HG02798 (cell line): Measurements from ENCODE around the gene IQCE.
"Not testable (repeated sequence)": the region's sequence is repeated elsewhere in the genome, so short reads cannot be mapped to it uniquely, and the experiment has no call there.

Source experiments
- ATAC-seq: cut with Tn5 transposase; IDR thresholded peaks from one replicate; pipeline ENCODE4 v1.9.1; 2021; ENCODE audit warnings: mild to moderate bottlenecking; ENCODE audit not compliant: unreplicated experiment, poor library complexity

IQCE gene

DNA sequence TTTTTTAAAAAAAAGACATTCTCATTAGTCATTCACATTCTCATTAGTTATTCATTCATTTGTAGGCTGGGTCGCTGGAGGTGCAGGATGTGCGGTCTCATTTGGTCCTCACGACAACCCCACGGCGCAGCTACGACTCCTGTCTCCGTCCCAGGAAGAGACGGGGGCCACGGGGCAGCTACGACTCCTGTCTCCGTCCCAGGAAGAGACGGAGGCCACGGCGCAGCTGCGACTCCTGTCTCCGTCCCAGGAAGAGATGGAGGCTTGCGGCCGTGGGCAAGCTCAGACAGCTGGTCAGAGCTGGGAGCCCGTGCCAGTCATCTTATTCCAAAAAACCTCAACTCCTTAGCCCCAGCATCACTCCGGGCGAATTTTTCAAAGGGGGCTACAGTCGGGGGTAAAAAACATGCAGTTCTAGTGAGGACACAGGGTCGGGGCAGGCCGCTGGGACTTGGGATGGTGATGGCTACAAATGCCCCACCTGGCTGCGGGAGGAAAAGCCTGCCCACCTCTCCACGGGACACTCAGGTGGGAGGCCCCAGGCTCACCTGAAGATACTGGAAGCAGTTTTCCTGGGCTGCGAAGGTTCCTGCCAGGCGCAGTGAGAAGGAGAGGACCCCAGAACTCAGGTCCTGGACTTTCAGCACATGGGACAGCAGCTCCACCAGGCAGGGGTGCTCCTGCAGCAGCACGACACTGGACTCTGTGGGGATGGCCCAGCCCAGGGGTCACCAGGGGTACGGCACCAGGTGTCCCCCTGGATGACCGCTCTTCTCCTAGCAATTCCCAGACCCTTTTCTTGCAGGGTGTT lies 11.8 kb upstream of the IQCE start:
- ATAC-seq: no peak

DNA sequence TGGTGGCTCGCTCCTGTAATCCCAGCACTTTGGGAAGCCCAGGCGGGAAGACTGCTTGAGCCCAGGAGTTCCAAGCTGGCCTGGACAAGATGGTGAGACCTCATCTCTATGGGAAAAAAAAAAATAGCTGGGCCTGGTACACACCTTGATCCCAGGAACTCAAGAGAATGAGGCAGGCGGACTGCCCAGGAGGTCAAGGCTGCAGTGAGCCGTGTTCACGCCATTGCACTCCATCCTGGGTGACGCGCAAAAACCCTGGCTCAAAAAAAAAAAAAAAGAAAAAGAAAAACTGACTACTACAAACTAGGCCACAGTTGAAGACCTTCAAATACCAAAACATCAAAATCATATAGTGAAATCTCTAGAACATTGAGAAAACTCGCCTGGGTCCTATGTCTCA lies 7.4 kb upstream of the IQCE start:
- no peak for ATAC-seq

DNA sequence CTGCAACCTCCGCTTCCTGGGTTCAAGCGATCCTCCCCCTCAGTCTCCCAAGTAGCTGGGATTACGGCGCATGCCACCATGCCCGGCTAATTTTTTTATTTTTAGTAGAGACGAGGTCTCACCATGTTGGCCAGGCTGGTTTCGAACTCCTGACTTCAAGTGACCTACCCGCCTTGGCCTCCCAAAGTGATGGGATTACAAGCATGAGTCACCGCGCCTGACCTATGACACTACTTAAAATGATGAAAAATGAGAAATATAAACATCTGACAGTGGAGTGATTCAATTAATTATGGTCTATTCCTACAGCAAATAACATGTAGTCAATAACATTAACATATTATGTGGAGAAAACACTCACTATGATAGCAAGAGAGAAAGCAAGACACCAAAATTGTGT lies 5.7 kb upstream of the IQCE start:
- no peak for ATAC-seq

DNA sequence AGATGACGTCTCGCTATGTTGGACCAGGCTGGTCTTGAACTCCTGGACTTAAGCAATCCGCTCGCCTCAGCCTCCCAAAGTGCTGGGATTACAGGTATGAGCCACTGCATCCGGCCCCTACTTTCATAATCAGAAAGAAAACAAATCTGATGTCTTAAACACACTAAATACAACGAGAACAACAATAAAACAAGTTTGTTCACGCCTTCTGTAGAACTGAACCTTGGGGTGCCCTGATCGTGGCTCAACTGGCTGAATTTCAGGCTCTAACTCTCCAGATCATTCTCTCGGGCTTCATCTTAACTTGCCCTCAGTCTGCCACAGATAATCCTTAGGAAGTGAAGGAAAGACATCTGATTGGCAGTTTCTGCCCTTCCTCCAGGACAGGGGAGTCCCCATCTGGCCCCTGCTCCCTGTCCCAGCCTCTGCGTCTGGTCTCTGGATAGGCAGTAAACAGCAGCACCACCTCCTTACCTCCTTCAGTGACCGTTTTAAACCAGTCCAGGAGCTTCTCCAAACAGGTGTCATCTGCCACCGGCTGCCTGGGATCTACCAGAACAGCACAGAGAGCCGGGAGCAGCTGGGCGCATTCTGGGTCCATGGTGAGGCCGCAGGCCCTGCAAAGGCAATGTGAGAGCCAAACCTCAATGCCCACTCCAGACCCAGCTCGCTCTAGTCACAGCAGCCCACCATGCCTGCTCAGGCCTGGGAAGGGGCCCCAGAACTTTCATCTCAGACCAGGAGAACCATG lies 4.8 kb upstream of the IQCE start:
- no peak for ATAC-seq

DNA sequence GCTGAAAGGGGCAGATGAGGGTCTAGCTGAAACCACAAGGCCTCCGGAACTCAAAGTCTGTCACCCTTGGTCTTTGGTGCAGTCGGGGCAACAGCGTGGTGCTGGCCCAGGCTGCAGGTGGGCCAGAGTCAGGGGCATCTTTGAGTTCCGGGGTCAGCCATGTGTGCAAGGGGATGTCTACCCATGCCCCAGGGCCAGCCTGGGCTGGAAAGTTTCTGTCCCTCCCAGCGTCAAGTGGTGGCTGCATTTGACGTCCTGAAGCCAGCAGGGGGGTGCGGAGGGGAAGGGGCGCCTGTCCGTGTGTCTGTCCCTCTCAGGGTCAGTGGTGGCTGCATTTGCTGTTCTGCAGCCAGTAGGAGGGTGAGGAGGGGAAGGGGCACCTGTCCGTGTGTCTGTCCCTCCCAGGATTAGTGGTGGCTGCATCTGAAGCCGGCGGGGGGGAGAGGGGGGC lies 4.1 kb upstream of the IQCE start:
- no peak for ATAC-seq

DNA sequence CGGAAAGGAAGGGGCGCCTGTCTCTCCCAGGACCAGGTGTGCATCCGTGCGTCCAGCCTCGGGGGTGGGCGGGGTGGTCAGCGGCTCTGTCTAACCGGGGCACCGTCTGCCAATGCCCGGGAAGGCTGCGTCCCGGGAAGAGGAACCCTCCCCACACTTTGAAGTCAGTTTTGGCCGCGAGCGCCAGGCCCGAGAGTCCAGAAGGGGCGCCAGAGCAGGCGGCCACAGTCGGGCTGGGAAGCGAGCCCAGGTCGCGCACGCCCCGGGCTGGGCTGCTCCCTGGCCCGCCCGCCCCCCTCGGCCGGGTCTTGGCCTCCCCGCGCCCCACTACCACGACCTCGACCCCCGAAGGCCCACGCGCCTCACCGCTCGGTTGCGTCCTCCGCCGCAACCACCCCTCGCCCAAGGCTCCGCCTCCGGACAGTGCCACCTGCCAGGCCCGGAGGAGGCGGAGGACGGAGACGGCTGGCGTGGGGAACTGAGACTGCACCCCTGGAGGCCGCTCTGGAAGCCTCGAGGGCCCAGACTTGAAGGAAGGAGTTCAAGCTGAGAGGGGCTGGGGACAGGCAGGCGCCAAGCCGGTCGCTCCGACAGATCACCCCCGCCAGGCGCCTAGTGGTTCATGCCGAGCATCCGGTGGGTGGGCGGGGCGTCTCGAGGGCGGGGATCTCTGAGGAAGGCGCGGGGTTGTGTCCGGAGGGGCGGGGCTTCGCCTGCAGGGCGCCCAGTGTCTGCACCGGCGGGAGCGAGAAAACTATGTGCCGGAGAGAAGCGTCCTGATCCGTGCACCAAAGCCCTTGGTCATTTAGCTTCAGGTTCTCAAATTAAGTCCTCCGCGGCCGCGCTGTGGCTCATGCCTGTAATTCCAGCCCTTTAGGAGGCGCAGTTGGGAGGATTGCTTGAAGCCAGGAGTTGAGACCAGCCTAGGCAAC lies 3.4 kb upstream of the IQCE start, which contains the start of gene BRAT1:
BRAT1 (minus strand) TSS at position 404 of the 932 bp plus-strand sequence. CDS start 1,093 bp downstream, outside the sequence.
- ATAC-seq: peak; percentile 77

DNA sequence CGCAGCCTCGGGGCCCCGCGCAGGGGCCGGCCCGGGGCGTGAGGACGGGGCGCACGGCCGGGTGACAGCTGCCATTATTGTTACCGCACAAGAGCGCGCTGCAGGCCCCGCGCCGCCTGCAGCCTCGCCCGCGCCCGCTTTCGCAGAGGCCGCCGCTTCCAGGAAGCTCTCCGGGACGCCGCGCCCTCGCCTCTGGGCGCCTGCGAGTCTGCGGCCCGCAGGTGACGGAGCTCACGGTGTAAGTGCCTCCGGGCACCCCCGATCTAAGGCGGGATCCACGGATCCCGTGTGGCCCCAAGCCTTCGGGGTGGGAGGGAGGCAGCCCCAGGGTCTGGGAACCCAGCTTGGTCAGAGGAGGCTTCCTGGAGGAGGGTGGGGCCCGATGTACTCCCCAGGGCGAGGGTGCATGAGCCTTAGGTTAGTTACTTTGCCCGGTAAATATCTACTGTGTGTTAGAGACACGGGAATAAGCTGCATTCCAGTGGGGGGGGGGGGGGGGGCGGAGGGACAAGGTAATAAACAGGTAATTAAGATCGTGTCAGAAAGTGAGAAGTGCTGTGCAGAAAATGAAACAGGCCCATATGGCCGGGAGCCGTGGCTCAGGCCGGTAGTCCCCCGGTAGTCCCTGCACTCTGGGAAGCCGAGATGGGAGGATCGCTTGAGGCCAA lies 638 bp downstream of the IQCE start:
- peak; percentile 8 for ATAC-seq

DNA sequence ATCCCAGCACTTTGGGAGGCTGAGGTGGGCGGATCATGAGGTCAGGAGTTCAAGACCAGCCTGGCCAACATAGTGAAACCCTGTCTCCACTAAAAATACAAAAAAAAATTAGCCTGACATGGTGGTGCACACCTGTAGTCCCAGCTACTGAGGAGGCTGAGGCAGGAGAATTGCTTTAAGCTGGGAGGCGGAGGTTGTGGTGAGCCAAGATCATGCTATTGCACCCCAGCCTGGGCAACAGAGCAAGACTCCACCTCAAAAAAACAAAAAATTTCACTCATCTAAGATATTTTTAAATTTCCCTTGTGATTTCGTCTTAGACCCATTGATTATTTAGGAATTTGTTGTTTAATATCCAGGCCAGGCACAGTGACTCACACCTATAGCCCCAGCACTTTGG lies 5.2 kb downstream of the IQCE start:
- ATAC-seq: not testable (repeated sequence)

DNA sequence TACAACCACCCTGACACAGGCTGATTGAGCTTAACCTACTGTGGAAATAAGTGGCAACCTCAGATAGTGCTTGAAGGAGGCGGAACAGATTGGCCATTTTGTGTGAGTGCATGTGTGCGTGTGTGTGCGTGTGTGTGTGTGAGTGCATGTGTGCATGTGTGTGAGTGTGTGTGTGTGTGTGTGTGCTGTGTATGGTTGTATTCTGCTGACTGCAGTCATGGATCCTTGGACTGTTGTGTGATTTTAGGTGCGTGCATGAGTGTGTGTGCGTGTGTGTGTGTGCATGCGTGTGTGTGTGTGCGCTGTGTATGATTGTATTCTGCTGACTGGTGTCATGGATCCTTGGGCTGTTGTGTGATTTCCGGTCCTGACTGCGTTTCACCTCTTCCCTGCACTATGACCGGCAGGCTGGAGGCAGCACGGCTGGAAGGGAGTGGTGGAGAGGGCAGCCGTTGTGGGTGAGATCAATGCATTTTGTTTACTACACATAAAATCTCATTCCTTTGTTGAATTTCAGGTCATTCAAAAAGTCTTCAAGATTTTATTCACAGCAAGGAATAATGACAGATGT lies 6.3 kb downstream of the IQCE start:
- no peak for ATAC-seq

DNA sequence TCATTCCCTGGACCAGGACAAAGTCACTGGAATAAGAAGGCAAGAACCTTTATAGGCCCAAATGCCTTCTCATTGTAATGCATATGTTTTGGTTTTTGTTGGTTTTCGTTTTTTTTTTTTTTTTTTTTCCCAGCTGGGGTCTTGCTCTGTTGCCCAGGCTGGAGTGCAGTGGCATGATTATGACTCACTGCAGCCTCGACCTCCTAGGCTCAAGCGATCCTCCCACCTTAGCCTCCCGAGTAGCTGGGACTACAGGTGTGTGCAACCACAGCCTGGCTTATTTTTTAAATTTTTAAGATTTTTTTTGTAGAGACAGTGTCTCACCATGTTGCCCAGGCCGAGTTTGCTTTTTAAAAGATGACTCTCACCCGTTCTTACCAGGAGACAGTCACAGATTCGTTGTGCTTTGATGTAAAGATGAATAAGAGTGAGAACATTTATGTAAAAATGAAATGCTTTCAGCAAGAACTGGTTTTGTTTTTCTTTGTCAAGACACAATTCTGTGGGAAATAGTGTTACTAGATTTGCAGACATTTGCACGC lies 7.6 kb downstream of the IQCE start:
- no peak for ATAC-seq

DNA sequence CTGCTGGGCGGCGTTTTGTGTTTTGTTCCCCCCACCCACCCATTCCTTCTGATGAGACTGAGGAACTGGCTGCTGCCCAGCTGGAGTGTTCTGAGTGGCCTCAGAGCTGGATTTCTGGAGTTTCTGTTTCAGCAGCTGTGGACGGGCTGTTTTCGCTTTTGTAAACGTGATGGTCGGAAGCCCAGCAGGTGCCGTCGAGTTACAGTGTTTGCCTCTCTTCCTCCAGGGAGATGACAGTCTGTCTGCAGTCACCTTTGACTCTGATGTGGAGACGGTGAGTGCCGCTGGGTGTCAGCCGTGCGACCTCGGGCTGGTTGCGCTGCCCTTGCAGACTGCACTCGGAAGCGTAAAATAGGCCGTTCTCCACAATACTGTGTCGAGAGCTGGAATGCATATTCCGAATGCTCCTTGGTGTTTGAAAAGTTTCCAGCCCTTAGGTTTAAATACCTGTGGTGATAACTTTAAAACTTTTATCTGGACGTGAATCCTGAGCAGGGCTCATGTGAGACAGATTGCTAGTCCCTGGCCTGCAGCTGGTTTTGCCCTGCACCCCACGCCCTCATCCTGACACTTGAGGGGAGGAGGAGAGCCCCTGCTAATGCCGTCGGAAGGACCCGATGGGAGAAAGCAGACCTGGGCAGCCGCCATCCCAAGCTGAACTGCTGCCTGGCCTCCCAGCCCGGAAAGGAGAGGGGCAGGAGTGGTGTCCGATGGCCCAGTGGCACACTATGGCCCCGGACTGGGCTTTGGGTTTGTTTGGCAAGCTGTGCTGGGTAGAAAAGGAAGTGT lies 8.3 kb downstream of the IQCE start:
- ATAC-seq: peak; percentile 93

DNA sequence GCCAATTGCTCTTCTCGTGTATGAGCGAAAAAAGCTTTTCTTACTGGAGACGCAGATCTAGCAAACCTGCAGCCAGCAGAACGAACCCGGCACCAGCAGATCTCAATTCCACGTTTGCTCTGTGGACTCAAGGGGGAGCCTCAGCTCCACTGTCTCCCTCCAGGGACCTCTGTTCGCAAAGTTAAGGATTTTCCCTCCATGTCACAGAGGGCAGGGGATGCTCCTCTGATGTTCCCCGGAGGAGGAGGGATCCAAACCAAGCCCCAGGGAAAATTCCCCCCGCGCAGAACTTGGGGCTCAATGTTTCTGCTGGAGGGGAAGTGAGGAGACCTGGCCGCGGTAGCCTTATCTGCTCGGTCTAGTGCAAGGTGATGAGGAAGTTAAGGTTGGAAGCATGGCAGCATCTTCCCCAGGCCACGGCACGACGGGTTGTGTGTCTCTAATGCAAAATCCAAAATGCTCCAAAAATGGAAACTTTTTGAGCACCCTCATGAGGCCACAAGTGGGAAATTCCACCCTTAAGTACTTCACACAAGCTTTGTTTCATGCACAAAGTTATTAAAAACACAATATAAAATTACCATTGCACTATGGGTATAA lies 9.0 kb downstream of the IQCE start:
- no peak for ATAC-seq

DNA sequence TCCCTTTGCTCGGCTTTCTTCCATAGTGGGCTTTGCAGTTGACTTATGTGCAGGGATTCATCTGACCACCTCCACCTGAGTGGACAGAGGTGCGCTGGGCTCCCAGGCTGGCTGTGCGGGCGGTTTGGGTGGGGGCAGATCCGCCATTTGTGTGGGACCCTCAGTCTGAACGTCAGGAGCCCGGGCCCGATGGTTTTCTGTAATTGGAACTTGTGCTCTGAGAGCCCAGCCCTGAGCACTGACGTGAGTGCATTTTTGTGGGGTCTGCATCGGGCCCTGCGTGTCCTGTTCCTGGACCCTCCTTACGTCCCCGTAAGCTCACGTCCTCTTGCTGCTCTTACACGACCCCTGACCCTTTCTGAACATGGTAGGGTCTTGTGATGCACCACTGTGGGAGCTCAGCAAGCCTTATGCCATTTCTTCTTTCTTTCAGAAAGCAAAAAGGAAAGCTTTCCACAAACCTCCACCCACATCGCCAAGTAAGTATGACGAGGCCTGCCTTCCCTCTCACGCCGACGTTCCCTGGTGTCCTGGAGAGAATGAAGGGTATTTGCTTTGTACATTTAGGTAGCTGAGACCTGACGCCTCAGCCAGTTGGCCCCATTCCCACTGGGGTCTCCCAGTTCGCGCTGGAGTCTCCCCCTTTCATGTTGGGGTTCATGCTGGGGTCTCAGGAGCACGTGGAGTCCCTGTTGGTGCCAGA lies 9.9 kb downstream of the IQCE start:
- no peak for ATAC-seq

DNA sequence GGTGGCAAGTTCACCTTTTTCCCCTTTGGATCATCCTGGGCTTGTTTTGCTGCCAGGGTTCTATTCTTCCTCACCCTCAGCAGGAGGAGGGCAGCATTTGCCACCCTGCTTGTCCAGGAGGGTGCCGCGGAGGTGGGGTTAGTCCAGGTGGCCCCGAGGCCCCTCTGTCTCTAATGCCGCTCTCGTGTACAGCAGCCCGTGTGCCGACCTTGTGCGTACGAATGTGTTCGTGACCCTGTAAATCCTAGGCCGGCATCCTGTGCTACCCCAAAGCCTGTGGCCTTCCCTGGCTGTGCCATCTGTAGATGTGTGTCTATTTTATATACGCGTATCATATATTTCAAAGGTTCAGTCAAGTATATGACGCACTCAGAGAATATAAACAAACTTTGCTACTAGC lies 10.6 kb downstream of the IQCE start:
- no peak for ATAC-seq

DNA sequence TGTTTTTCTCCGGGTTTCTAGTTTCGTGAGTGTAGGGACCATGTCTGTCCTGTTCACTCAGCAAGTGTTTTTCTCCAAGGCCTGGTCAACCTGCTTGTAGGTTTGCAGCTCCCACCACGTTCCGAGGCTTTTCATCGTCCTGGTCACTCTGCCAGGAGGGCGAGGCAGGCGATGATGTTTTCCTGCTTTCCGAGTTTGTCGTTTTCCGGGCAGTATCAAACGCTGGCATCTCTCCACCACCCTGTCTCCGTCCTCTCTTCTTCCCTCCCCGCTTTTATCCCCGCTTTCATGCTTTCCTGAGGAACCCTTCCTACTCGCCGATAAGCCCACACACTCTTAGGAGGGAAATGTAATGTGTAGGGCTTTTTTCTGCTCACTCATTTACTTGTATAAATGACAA lies 11.2 kb downstream of the IQCE start:
- no peak for ATAC-seq

DNA sequence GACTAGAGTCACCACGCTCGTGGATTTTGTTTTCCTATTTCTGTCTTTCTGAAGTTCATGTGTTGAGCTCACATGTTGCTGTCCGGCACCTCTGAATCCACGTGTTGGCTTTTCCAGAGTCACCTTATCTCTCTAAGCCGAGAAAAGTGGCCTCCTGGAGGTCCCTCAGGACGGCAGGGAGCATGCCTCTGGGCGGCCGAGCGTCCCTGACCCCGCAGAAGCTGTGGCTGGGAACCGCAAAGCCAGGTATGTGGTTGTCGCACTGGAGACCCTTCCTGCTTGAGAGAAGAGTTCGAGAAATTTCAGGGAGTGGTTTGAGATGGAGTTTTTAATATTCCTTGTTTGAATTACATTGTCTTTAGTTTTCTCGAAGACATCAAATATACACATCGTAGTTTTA lies 12.6 kb downstream of the IQCE start:
- no peak for ATAC-seq

DNA sequence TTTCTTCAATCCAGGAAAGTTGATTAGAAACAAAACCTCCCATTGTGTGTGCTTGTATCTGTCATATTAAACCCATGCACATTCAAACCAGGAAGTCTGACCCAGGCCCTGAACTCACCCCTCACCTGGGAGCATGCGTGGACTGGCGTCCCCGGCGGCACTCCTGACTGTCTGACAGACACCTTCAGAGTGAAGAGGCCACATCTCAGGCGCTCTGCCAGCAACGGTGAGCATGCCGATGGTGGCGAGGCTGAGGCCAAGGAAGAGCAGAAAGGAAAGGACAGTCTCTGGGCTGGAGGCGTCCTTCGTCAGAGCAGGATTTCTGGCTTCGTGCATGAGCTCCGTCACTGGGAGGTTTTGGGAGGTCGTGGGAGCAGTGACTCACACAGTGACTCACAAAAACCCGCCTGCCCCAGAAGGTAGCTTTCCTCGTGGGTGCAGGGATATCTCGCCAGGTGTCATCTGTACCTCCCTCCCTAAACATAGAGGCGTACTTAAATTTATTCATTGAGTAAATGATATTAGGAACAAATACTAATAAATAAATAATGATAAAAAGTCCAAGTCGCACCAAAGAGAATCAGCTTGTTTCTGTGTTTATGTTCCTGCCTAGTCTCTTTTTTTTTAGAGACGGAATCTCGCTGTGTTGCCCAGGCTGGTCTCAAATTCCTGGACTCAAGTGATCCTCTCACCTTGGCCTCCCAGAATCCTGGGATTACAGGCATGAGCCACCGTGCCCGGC lies 13.5 kb downstream of the IQCE start:
- ATAC-seq: no peak
